GM18499 (cell line): ENCODE data around the gene SLC37A3.
"Not testable (repeated sequence)": the region's sequence is repeated elsewhere in the genome, so short reads cannot be mapped to it uniquely, and the experiment has no call there.

Experiments used
- ATAC-seq: cut with Tn5 transposase; IDR thresholded peaks from one replicate; pipeline ENCODE4 v1.9.1; 2021; ENCODE audit warnings: moderate number of reproducible peaks; ENCODE audit not compliant: insufficient read depth, unreplicated experiment

SLC37A3 gene

GRCh38 chr7:140317597-140317996, 80.7 kb downstream of the SLC37A3 start:
- no peak for ATAC-seq

GRCh38 chr7:140316165-140316661, 82.1 kb downstream of the SLC37A3 start:
- ATAC-seq = no peak

- no peak for ATAC-seq
These were observed 82.7 kb downstream of the SLC37A3 start for GRCh38 chr7:140315498-140316164.

GRCh38 chr7:140314573-140315480, 83.5 kb downstream of the SLC37A3 start:
- no peak for ATAC-seq

- ATAC-seq = no peak
These were observed 86.0 kb downstream of the SLC37A3 start for GRCh38 chr7:140312141-140312846.

GRCh38 chr7:140311128-140311527, 87.2 kb downstream of the SLC37A3 start:
- ATAC-seq = not testable (repeated sequence)

GRCh38 chr7:140310337-140311002, 87.9 kb downstream of the SLC37A3 start:
- no peak for ATAC-seq

- no peak for ATAC-seq
These were observed 90.3 kb downstream of the SLC37A3 start for GRCh38 chr7:140308060-140308459.

- no peak for ATAC-seq
These were observed 94.0 kb downstream of the SLC37A3 start for GRCh38 chr7:140304191-140304799.

GRCh38 chr7:140300243-140301136, 97.8 kb downstream of the SLC37A3 start:
- no peak for ATAC-seq

GRCh38 chr7:140298213-140298612, 100.1 kb downstream of the SLC37A3 start:
- no peak for ATAC-seq

GRCh38 chr7:140297192-140297591, 101.1 kb downstream of the SLC37A3 start:
- no peak for ATAC-seq

GRCh38 chr7:140295224-140295738, 103.0 kb downstream of the SLC37A3 start:
- ATAC-seq = no peak

GRCh38 chr7:140294454-140294853, 103.9 kb downstream of the SLC37A3 start:
- ATAC-seq = no peak

- no peak for ATAC-seq
These were observed 105.9 kb downstream of the SLC37A3 start for GRCh38 chr7:140292438-140292837.

GRCh38 chr7:140289804-140290203, 108.5 kb downstream of the SLC37A3 start:
- ATAC-seq = no peak

- ATAC-seq = no peak
These were observed 110.3 kb downstream of the SLC37A3 start for GRCh38 chr7:140287988-140288387.

GRCh38 chr7:140285938-140286337, 112.4 kb downstream of the SLC37A3 start:
- ATAC-seq = no peak

GRCh38 chr7:140284062-140284461, 114.3 kb downstream of the SLC37A3 start:
- ATAC-seq = no peak
